NCI-H146 treated with DMSO at 0.1 percent for 48 hours (cell line): ENCODE data around the gene NKTR.

Source experiments
- DNase-seq: peaks from one replicate; lab custom pipeline; 2025; ENCODE audit not compliant: unreplicated experiment; lab: John Stamatoyannopoulos, UW

NKTR gene

GRCh38 chr3:42649006-42649405 lies 48.5 kb downstream of the NKTR start:
- DNase-seq: no peak

GRCh38 chr3:42649783-42650182 lies 49.3 kb downstream of the NKTR start:
- DNase-seq: no peak

- no peak for DNase-seq
Measured at GRCh38 chr3:42651248-42652091, 51.0 kb downstream of the NKTR start.

GRCh38 chr3:42652251-42652610 lies 51.7 kb downstream of the NKTR start:
- no peak for DNase-seq

GRCh38 chr3:42652611-42653302 lies 52.3 kb downstream of the NKTR start:
- no peak for DNase-seq

- DNase-seq: no peak
Measured at GRCh38 chr3:42653303-42653559, 52.7 kb downstream of the NKTR start.

- no peak for DNase-seq
Measured at GRCh38 chr3:42653560-42654330, 53.3 kb downstream of the NKTR start, which contains the start of gene ZBTB47. TSS of gene ZBTB47 (plus strand) at chr3:42653697. CDS start at chr3:42658356, 4,659 bp downstream.

- DNase-seq: peak; percentile 2
Measured at GRCh38 chr3:42654331-42655201, 54.1 kb downstream of the NKTR start.

GRCh38 chr3:42655331-42655888 lies 54.9 kb downstream of the NKTR start:
- no peak for DNase-seq

- DNase-seq: no peak
Measured at GRCh38 chr3:42655980-42656679, 55.6 kb downstream of the NKTR start.

- DNase-seq: no peak
Measured at GRCh38 chr3:42656680-42657610, 56.5 kb downstream of the NKTR start.

GRCh38 chr3:42657675-42658074 lies 57.2 kb downstream of the NKTR start:
- no peak for DNase-seq

- DNase-seq: no peak
Measured at GRCh38 chr3:42658091-42658770, 57.7 kb downstream of the NKTR start.

GRCh38 chr3:42658771-42659390 lies 58.4 kb downstream of the NKTR start:
- DNase-seq: no peak

- no peak for DNase-seq
Measured at GRCh38 chr3:42659451-42660130, 59.1 kb downstream of the NKTR start.

- no peak for DNase-seq
Measured at GRCh38 chr3:42660131-42660715, 59.7 kb downstream of the NKTR start.

GRCh38 chr3:42660898-42661297 lies 60.4 kb downstream of the NKTR start:
- no peak for DNase-seq
